Measurements from ENCODE around the gene PRICKLE1. TPM values are rescaled to one million over a fixed set of nuclear protein-coding genes. Genes with fewer than 3 reads are reported as not detected.

The PRICKLE1 gene
- total and polyA plus RNA-seq, 2 of the 4 experiments (the other 2 are of a cell fraction), result 21.3 to 21.7 TPM

- Histone ChIP-seq H4K91ac (ENCODE audit: insufficient read depth, low read depth, low read length) (no peak overlapping the region), H2BK20ac (ENCODE audit: low read depth, low read length) (no peak overlapping the region), H2BK5ac (ENCODE audit: low read depth, low read length, poor library complexity, severe bottlenecking) (no peak overlapping the region), H3K27me3 (ENCODE audit: control insufficient read depth, insufficient read depth, low read length) (no peaks in the 10 kb centered on the region), H2AFZ (replicated peaks; ENCODE audit: low read length, poor library complexity) (no peak overlapping the region), H2BK15ac (ENCODE audit: low read depth, low read length) (no peak overlapping the region), H3K9ac (ENCODE audit: low read depth, low read length) (no peak overlapping the region), H3K27ac (ENCODE audit: insufficient read depth, low read length) (no peak overlapping the region), H4K5ac (ENCODE audit: low read depth, low read length) (no peak overlapping the region), H3K36me3 (ENCODE audit: control insufficient read depth, insufficient read depth, low read length) (no peaks in the 10 kb centered on the region), H3K56ac (ENCODE audit: extremely low read depth, insufficient read depth, low read length) (no peak overlapping the region), H3K4me3 (ENCODE audit: insufficient read depth, low read depth, low read length) (no peak overlapping the region), H3K9me1 (ENCODE audit: insufficient read depth, low read length) (no peaks in the 10 kb centered on the region), H4K8ac (ENCODE audit: low read depth in 2 of 2, low read length in 2 of 2) (no peak overlapping the region), H3K4me2 (ENCODE audit: low read depth, low read length) (no peak overlapping the region), H2AK9ac (replicated peaks; ENCODE audit: low read depth, low read length, poor library complexity) (no peak overlapping the region), H3K4ac (ENCODE audit: low read depth, low read length) (no peak overlapping the region), H4K20me1 (ENCODE audit: insufficient read depth, low read length) (no peaks in the 10 kb centered on the region), H3K9me3 (ENCODE audit: control insufficient read depth, insufficient read depth, low read length) (no peaks in the 10 kb centered on the region), H2AK5ac (ENCODE audit: low read depth, low read length) (no peak overlapping the region), H3K23ac (ENCODE audit: low read depth, low read length) (no peak overlapping the region), H3K79me1 (ENCODE audit: low read depth in 1 of 2, low read length in 2 of 2) (no peaks in the 10 kb centered on the region; a peak in 1 of 4 replicates), H3K4me1 (ENCODE audit: control insufficient read depth, insufficient read depth, low read length) (no peaks in the 10 kb centered on the region), H2BK120ac (ENCODE audit: low read depth, low read length) (no peak overlapping the region), H3K14ac (replicated peaks; ENCODE audit: low read depth, low read length) (no peak overlapping the region), H3K18ac (ENCODE audit: low read depth, low read length) (no peak overlapping the region)
- ATAC-seq (ENCODE audit: low read depth), result no peak
- in situ Hi-C loops (cut with MboI; ENCODE audit: low sequenced_read_pairs) (no loop called here), intact Hi-C loops (cut with micrococcal nuclease) (no loop called here), dilution Hi-C loops (cut with HindIII; ENCODE audit: low sequenced_read_pairs, unreplicated experiment) (no loop called here)
- CTCF ChIA-PET, result interaction anchor here (0.6 kb wide), 1 partner anchor 29 kb away, joined by 6 read pairs; no protein-coding TSS in a partner anchor
- POLR2A ChIA-PET (ENCODE audit: unreplicated experiment), result no interaction called here
- DNase-seq, result no peak
- TF ChIP-seq ELK1 (IDR thresholded peaks at IDR 0.05; ENCODE audit: borderline replicate concordance, low read depth, low read length), result no peak
- no peak for TF ChIP-seq BHLHE40 (IDR thresholded peaks at IDR 0.05; ENCODE audit: low read depth, low read length)
- no peak for TF ChIP-seq USF2 (IDR thresholded peaks at IDR 0.05; ENCODE audit: low read depth, low read length)
- no peak for TF ChIP-seq NFE2L2 (IDR thresholded peaks at IDR 0.05; ENCODE audit: low read depth, low read length)
- TF ChIP-seq RAD21 (IDR thresholded peaks at IDR 0.05; ENCODE audit: low read length), result no peak
- no peak for TF ChIP-seq FOS (IDR thresholded peaks at IDR 0.05; ENCODE audit: low read depth, low read length)
- TF ChIP-seq MAZ (IDR thresholded peaks at IDR 0.05; ENCODE audit: borderline replicate concordance, low read depth, low read length), result no peak
- TF ChIP-seq RFX5 (IDR thresholded peaks at IDR 0.05; ENCODE audit: low read depth, low read length), result no peak
- no peak for TF ChIP-seq CEBPB (IDR thresholded peaks at IDR 0.05; ENCODE audit: low read depth, low read length)
- no peak for TF ChIP-seq MAFK (IDR thresholded peaks at IDR 0.05; ENCODE audit: low read depth, low read length)
- TF ChIP-seq SMC3 (IDR thresholded peaks at IDR 0.05; ENCODE audit: low read depth, low read length), result no peak
- no TSS peak for BruUV-seq (replicated peaks)
These were observed 78.7 kb downstream of the PRICKLE1 start for GRCh38 chr12:42510823-42511222.
